Uterus (tissue), 2 donors: ENCODE results near the gene UBQLNL.

ENCODE experiments used
- CTCF ChIP-seq, 4 experiments: fragments of 200-600 bp in 2 of 4; fragments of 450-650 bp in 2 of 4; sonication (generic) in 2 of 4; IDR thresholded peaks; one replicate each; pipeline ENCODE4 v1.5.1; 2016 to 2019; ENCODE audit warnings: antibody characterized with exemption in 4 of 4, mild to moderate bottlenecking in 2 of 4, moderate library complexity in 1 of 4
- POLR2A ChIP-seq, 2 donors: fragments of 450-650 bp; IDR thresholded peaks; one replicate each; pipeline ENCODE4 v1.6.1; 2016; ENCODE audit warnings: antibody characterized with exemption in 2 of 2, mild to moderate bottlenecking in 1 of 2, moderate library complexity in 1 of 2

- TF ChIP-seq CTCF (IDR thresholded peaks at IDR 0.05) (no peak), POLR2A (IDR thresholded peaks at IDR 0.05) (no peak)
Observed at GRCh38 chr11:5521540-5521939, 5.0 kb upstream of the UBQLNL start.
